Endothelial cell of umbilical vein (primary cell): ENCODE data around the gene COL6A3.

Experiments
- CTCF ChIP-seq, 2 donors: IDR thresholded peaks; 1 replicate in 1 of 2; 2 replicates in 1 of 2; pipeline ENCODE4 v1.5.1; 2011; ENCODE audit warnings: low read length in 2 of 2, mild to moderate bottlenecking in 2 of 2, moderate library complexity in 2 of 2, control low read depth in 1 of 2, inconsistent platforms in 1 of 2, low read depth in 1 of 2; ENCODE audit not compliant: insufficient read depth in 1 of 2; ENCODE audit errors: extremely low read depth in 1 of 2
- EZH2 ChIP-seq: IDR thresholded peaks from 2 replicates; pipeline ENCODE4 v1.6.1; 2012; ENCODE audit warnings: borderline replicate concordance, low read depth, mild to moderate bottlenecking, moderate library complexity, low read length, inconsistent platforms; ENCODE audit not compliant: severe bottlenecking
- FOS ChIP-seq: IDR thresholded peaks from 2 replicates; pipeline ENCODE4 v1.6.1; 2011; ENCODE audit warnings: mild to moderate bottlenecking, low read length, moderate library complexity, borderline replicate concordance; ENCODE audit not compliant: insufficient read depth
- POLR2A ChIP-seq: IDR thresholded peaks from 2 replicates; pipeline ENCODE4 v1.6.1; 2012; ENCODE audit warnings: low read depth, mild to moderate bottlenecking, control low read depth, low read length

- TF ChIP-seq CTCF (IDR thresholded peaks at IDR 0.05; ENCODE audit: extremely low read depth in 1 of 2, insufficient read depth in 1 of 2, low read depth in 1 of 2, low read length in 2 of 2) (no peak), EZH2 (no peak), POLR2A (no peak), FOS (no peak)
Observed at GRCh38 chr2:237354892-237355291, 59.1 kb downstream of the COL6A3 start.
